ENCODE data around the gene DGKI.

Gene DGKI

DNA sequence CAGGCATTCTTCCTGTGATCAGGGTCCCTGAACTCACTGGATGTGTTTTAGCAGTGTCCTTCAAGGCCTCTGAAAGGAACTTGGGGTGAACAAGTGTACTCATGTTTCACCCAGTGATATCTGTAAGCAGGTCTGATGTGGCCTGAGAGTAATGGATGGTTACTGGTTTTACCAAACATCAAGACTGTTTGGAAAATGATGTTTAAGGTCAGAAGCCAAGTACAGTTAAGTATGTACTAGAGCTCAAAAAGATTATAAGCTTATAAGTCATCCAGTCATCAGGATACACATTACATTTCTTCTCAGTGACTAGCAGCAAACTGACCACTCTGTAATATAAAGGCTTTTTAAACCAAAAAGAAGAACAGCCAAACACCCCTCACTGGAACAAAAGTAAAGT lies 423.5 kb downstream of the DGKI start:
- H2BK15ac ChIP-seq (ENCODE audit: low read length), result no peak overlapping the region
- no peak overlapping the region for H4K91ac ChIP-seq (ENCODE audit: low read depth, low read length, poor library complexity)
- no peak overlapping the region for H4K8ac ChIP-seq (ENCODE audit: low read depth, low read length)
- H3K14ac ChIP-seq (ENCODE audit: low read length), result no peak overlapping the region
- H3K36me3 ChIP-seq (replicated peaks in 1 of 2; ENCODE audit: control insufficient read depth in 2 of 2, insufficient read depth in 2 of 2, low read length in 2 of 2), result peaks cover 0 to 2% of the 10 kb centered on the region in 2 donors
- no peak overlapping the region for H2AFZ ChIP-seq (ENCODE audit: low read length)
- no peak overlapping the region for H3K23ac ChIP-seq (ENCODE audit: low read depth, low read length, poor library complexity)
- peaks cover 0 to 3% of the 10 kb centered on the region in 2 donors for H3K9me3 ChIP-seq (replicated peaks in 1 of 2; ENCODE audit: control insufficient read depth in 2 of 2, insufficient read depth in 1 of 2, low read depth in 1 of 2, low read length in 2 of 2)
- H3K27ac ChIP-seq (replicated peaks; ENCODE audit: low read length), result no peak overlapping the region
- no peak overlapping the region for H2AK5ac ChIP-seq (ENCODE audit: low read depth, low read length)
- no peak overlapping the region for H2BK5ac ChIP-seq (ENCODE audit: low read length)
- no peak overlapping the region for H3K4me2 ChIP-seq (ENCODE audit: insufficient read depth, low read length, poor library complexity, severe bottlenecking)
- no peaks in the 10 kb centered on the region for H3K27me3 ChIP-seq (ENCODE audit: control insufficient read depth in 3 of 3, insufficient read depth in 3 of 3, low read depth in 1 of 3, low read length in 3 of 3)
- no peak overlapping the region for H3K9ac ChIP-seq (ENCODE audit: low read depth, low read length, poor library complexity)
- H3K4me1 ChIP-seq (ENCODE audit: control insufficient read depth in 2 of 2, insufficient read depth in 1 of 2, low read depth in 1 of 2, low read length in 2 of 2), result no peaks in the 10 kb centered on the region
- no peak overlapping the region for H3K4me3 ChIP-seq (ENCODE audit: low read length in 2 of 2)
- H3K79me1 ChIP-seq (ENCODE audit: low read depth, low read length), result no peaks in the 10 kb centered on the region
- no peak for DNase-seq (ENCODE audit: low spot score)
- H3K18ac ChIP-seq (ENCODE audit: low read length), result no peak overlapping the region
- H2BK120ac ChIP-seq (ENCODE audit: low read depth, low read length), result no peak overlapping the region
- H2BK12ac ChIP-seq (ENCODE audit: low read length), result no peak overlapping the region
- H3K4ac ChIP-seq (ENCODE audit: low read length), result no peak overlapping the region

DNA sequence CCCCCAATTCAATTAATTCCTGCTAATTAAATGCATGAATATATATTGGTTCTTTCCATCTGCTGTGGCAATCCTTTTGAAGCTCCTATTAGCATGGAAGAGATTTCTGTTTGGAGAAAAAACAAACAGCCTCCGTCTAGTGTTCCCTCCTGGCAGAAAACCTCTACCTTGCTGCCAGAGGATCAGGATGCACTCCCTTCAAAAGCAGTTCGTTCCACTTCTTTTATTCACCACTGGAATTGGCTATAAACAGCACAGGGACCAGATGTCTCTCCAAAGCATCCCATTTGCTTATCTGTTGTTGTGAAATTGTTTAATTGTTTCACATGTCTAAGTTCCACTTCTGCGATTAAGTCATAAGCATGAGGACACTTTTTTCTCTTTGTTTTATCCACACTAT lies 425.4 kb downstream of the DGKI start:
- Histone ChIP-seq H3K79me1 (ENCODE audit: low read depth, low read length) (no peaks in the 10 kb centered on the region), H3K4me1 (ENCODE audit: control insufficient read depth in 2 of 2, insufficient read depth in 1 of 2, low read depth in 1 of 2, low read length in 2 of 2) (no peaks in the 10 kb centered on the region), H4K91ac (ENCODE audit: low read depth, low read length, poor library complexity) (no peak overlapping the region), H3K36me3 (replicated peaks in 1 of 2; ENCODE audit: control insufficient read depth in 2 of 2, insufficient read depth in 2 of 2, low read length in 2 of 2) (peaks cover 0 to 2% of the 10 kb centered on the region in 2 donors), H3K4ac (ENCODE audit: low read length) (no peak overlapping the region), H2BK5ac (ENCODE audit: low read length) (no peak overlapping the region), H3K18ac (ENCODE audit: low read length) (no peak overlapping the region), H3K27me3 (ENCODE audit: control insufficient read depth in 3 of 3, insufficient read depth in 3 of 3, low read depth in 1 of 3, low read length in 3 of 3) (no peaks in the 10 kb centered on the region), H3K14ac (ENCODE audit: low read length) (no peak overlapping the region), H3K4me3 (ENCODE audit: low read length in 2 of 2) (no peak overlapping the region), H2AK5ac (ENCODE audit: low read depth, low read length) (no peak overlapping the region), H3K23ac (ENCODE audit: low read depth, low read length, poor library complexity) (no peak overlapping the region), H3K9ac (ENCODE audit: low read depth, low read length, poor library complexity) (no peak overlapping the region), H2BK12ac (ENCODE audit: low read length) (no peak overlapping the region), H3K9me3 (replicated peaks in 1 of 2; ENCODE audit: control insufficient read depth in 2 of 2, insufficient read depth in 1 of 2, low read depth in 1 of 2, low read length in 2 of 2) (peaks cover 0 to 3% of the 10 kb centered on the region in 2 donors), H2AFZ (ENCODE audit: low read length) (no peak overlapping the region), H2BK15ac (ENCODE audit: low read length) (no peak overlapping the region), H3K4me2 (ENCODE audit: insufficient read depth, low read length, poor library complexity, severe bottlenecking) (no peak overlapping the region), H4K8ac (ENCODE audit: low read depth, low read length) (no peak overlapping the region), H3K27ac (replicated peaks; ENCODE audit: low read length) (no peak overlapping the region), H2BK120ac (ENCODE audit: low read depth, low read length) (no peak overlapping the region)
- WGBS, 2 donors (ENCODE audit: extremely low coverage in 2 of 2, insufficient read length in 2 of 2, insufficient replicate concordance in 1 of 2), result no CpG with 5 or more reads among the region's 3 CpGs
- no peak for DNase-seq (ENCODE audit: low spot score)

DNA sequence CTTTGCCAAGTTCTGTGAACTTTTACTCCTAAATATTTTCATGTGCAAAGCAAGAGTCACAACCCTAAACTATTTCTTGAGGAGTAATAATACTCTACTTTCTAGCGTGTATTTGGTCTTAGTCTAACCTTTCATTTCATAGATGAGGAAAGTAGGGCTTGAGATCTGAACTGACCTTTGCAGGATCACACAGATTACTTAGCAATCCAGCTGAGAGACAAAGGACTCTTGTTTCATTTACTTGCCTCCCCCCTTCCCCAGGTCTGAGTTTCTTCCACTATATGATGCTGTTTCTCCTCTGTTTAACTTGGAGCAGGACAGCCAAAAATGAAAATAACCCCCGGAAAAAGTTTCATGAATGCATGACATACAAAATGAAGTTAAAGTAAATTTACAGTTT lies 427.9 kb downstream of the DGKI start:
- Histone ChIP-seq H3K27me3 (ENCODE audit: control insufficient read depth in 3 of 3, insufficient read depth in 3 of 3, low read depth in 1 of 3, low read length in 3 of 3) (no peaks in the 10 kb centered on the region), H2BK120ac (ENCODE audit: low read depth, low read length) (no peak overlapping the region), H3K27ac (replicated peaks; ENCODE audit: low read length) (no peak overlapping the region), H2BK12ac (ENCODE audit: low read length) (no peak overlapping the region), H3K4me2 (ENCODE audit: insufficient read depth, low read length, poor library complexity, severe bottlenecking) (no peak overlapping the region), H4K91ac (ENCODE audit: low read depth, low read length, poor library complexity) (no peak overlapping the region), H3K23ac (ENCODE audit: low read depth, low read length, poor library complexity) (no peak overlapping the region), H3K18ac (ENCODE audit: low read length) (no peak overlapping the region), H4K8ac (ENCODE audit: low read depth, low read length) (no peak overlapping the region), H3K79me1 (ENCODE audit: low read depth, low read length) (no peaks in the 10 kb centered on the region), H2AFZ (ENCODE audit: low read length) (no peak overlapping the region), H2AK5ac (ENCODE audit: low read depth, low read length) (no peak overlapping the region), H2BK15ac (ENCODE audit: low read length) (no peak overlapping the region), H3K14ac (ENCODE audit: low read length) (no peak overlapping the region), H3K4ac (ENCODE audit: low read length) (no peak overlapping the region), H3K36me3 (replicated peaks in 1 of 2; ENCODE audit: control insufficient read depth in 2 of 2, insufficient read depth in 2 of 2, low read length in 2 of 2) (peaks cover 0 to 2% of the 10 kb centered on the region in 2 donors), H3K9me3 (replicated peaks in 1 of 2; ENCODE audit: control insufficient read depth in 2 of 2, insufficient read depth in 1 of 2, low read depth in 1 of 2, low read length in 2 of 2) (peaks cover 0 to 3% of the 10 kb centered on the region in 2 donors), H2BK5ac (ENCODE audit: low read length) (no peak overlapping the region), H3K9ac (ENCODE audit: low read depth, low read length, poor library complexity) (no peak overlapping the region), H3K4me1 (ENCODE audit: control insufficient read depth in 2 of 2, insufficient read depth in 1 of 2, low read depth in 1 of 2, low read length in 2 of 2) (no peaks in the 10 kb centered on the region), H3K4me3 (ENCODE audit: low read length in 2 of 2) (no peak overlapping the region)
- DNase-seq (ENCODE audit: low spot score), result no peak
- no CpG with 5 or more reads among the region's 2 CpGs for WGBS, 2 donors (ENCODE audit: extremely low coverage in 2 of 2, insufficient read length in 2 of 2, insufficient replicate concordance in 1 of 2)

DNA sequence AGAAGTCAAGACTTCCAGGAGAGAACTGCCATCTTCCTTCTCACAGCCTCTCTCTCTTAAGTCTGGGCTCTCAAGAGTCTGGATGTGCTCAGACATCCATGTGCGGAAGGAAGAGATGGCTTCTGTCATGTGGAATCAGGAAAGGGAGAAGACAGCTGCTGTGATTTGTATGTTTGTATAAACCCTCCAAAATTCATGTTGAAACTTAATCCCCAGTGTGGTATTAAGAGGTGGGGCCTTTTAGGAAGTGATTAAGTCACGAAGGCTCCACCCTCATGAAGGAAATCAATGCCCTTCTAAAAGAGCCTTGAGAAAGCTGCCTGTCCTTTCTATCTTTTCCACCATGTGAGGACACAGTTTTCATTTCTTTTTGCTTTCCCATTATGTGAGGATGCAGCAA lies 429.3 kb downstream of the DGKI start:
- Histone ChIP-seq H3K9ac (ENCODE audit: low read depth, low read length, poor library complexity) (no peak overlapping the region), H2BK12ac (ENCODE audit: low read length) (no peak overlapping the region), H3K23ac (ENCODE audit: low read depth, low read length, poor library complexity) (no peak overlapping the region), H2BK15ac (ENCODE audit: low read length) (no peak overlapping the region), H2BK5ac (ENCODE audit: low read length) (no peak overlapping the region), H4K91ac (ENCODE audit: low read depth, low read length, poor library complexity) (no peak overlapping the region), H3K79me1 (ENCODE audit: low read depth, low read length) (no peaks in the 10 kb centered on the region), H3K4me2 (ENCODE audit: insufficient read depth, low read length, poor library complexity, severe bottlenecking) (no peak overlapping the region), H3K4me1 (ENCODE audit: control insufficient read depth in 2 of 2, insufficient read depth in 1 of 2, low read depth in 1 of 2, low read length in 2 of 2) (no peaks in the 10 kb centered on the region), H3K36me3 (replicated peaks in 1 of 2; ENCODE audit: control insufficient read depth in 2 of 2, insufficient read depth in 2 of 2, low read length in 2 of 2) (no peaks in the 10 kb centered on the region), H3K14ac (ENCODE audit: low read length) (no peak overlapping the region), H2AK5ac (ENCODE audit: low read depth, low read length) (no peak overlapping the region), H3K4ac (ENCODE audit: low read length) (no peak overlapping the region), H3K18ac (ENCODE audit: low read length) (no peak overlapping the region), H2AFZ (ENCODE audit: low read length) (no peak overlapping the region), H4K8ac (ENCODE audit: low read depth, low read length) (no peak overlapping the region), H2BK120ac (ENCODE audit: low read depth, low read length) (no peak overlapping the region), H3K27me3 (ENCODE audit: control insufficient read depth in 3 of 3, insufficient read depth in 3 of 3, low read depth in 1 of 3, low read length in 3 of 3) (no peaks in the 10 kb centered on the region), H3K4me3 (ENCODE audit: low read length in 2 of 2) (no peak overlapping the region), H3K9me3 (replicated peaks in 1 of 2; ENCODE audit: control insufficient read depth in 2 of 2, insufficient read depth in 1 of 2, low read depth in 1 of 2, low read length in 2 of 2) (no peaks in the 10 kb centered on the region), H3K27ac (replicated peaks; ENCODE audit: low read length) (no peak overlapping the region)
- WGBS, 2 donors (ENCODE audit: extremely low coverage in 2 of 2, insufficient read length in 2 of 2, insufficient replicate concordance in 1 of 2), result no CpG with 5 or more reads among the region's 2 CpGs
- no peak for DNase-seq (ENCODE audit: low spot score)

Measured in neuronal stem cell (in vitro differentiated cells).